Midbrain (tissue), 1 donor: Measurements from ENCODE around the gene VTN.

Source experiments
- DNase-seq: peaks from one replicate; lab custom pipeline; 2025; lab: John Stamatoyannopoulos, UW

Gene VTN, protein sequence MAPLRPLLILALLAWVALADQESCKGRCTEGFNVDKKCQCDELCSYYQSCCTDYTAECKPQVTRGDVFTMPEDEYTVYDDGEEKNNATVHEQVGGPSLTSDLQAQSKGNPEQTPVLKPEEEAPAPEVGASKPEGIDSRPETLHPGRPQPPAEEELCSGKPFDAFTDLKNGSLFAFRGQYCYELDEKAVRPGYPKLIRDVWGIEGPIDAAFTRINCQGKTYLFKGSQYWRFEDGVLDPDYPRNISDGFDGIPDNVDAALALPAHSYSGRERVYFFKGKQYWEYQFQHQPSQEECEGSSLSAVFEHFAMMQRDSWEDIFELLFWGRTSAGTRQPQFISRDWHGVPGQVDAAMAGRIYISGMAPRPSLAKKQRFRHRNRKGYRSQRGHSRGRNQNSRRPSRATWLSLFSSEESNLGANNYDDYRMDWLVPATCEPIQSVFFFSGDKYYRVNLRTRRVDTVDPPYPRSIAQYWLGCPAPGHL

DNA sequence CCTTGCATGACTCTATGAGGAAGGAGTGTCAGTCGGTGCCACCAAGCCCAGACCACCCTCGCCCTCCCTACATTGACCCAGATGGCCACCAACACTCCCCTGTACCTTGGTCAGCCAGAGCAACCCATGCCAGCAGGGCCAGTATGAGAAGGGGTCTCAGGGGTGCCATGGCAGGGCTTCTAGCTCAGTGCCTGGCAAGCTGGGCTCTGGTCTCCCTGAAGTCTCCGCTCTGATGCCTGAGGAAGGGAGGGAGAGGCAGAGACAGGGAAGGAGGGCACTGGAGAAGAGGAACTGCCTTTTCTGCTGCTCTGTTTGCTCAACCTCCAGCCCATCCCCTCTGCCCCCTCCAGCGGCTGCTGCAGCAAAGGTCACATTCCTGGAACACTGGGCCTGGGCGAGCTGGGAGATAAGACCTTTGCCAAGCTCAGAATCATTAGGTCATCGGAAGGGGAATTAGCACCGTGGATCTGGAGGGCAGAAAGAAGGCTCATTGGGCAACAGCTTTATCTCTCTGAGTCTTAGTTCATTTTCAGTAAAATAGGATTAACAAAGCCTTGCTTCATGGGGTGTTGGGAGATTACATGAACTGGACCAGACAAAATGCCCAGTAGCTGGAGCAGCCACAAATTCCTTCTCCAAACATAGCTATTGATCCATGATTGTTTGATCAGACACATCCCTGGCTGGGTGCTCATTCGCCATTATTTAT lies at the start of gene VTN:
VTN (minus strand) TSS at position 273 of the 709 bp plus-strand sequence; CDS start at position 169, 104 bp downstream.
- DNase-seq = no peak

DNA sequence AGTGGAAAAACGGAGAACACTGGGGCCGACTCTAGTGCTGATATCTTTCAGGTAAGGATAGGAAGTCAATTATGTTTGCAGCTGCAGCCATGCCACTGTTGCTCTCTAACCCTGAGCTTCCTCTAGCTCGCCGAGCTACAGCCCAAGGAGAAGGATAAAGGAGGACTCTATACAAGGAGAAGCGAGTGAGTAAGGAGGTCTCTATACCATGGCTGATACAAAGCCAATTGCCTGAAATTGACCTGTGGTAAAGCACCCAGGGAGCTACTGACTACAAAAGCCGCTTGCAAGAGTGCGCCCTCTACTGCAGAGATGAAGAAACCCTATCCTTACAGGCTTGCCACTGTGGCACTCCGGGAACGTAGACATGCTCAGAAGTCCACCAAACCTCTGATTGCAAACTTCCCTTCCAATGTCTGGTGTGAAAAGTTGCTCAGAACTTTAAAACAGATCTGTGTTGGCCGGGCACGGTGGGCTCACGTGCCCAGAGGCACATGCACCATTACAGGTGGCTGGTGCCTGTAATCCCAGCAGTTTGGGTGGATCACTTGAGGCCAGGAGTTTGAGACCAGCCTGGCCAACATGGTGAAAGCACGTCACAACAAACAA lies 46.7 kb upstream of the VTN start:
- DNase-seq = no peak

DNA sequence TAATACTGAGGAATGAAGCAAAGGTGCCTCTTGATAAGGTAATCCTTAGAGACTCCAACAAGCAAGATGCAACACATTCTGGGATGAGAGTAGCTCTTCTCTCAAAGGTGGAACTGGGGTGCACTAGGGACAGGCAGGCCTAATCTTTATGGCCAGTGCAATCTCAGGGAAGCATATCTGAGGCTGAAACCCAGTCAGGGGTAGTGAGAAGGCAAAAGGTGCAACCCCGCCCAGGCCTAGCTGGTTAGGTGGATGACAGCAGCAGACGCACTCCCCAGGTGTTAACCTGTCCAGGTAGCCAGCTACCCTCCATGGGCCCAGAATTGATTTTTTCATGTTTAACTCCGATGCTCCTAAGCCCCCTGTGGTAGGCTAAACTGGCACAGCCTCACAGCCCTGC lies 45.8 kb upstream of the VTN start:
- no peak for DNase-seq

DNA sequence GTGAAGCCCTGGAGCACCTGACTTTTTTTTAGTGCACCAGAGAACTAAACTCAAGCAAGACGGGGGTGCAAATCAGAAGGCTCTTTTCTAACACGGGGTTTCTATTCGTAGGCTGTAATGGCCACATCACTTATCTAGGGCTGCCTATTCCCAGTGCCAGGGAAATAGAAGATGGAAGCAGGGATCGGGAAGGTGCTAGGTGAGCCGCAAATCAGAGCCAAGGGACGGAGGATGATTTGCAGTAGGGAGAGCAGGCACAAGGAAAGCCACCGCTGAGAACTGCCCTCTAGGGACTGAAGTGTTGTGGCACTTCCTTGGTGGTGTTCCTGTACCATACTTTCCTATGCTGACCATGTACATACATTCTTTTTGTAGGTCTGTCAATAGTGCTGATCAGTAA lies 43.7 kb upstream of the VTN start:
- DNase-seq = no peak

DNA sequence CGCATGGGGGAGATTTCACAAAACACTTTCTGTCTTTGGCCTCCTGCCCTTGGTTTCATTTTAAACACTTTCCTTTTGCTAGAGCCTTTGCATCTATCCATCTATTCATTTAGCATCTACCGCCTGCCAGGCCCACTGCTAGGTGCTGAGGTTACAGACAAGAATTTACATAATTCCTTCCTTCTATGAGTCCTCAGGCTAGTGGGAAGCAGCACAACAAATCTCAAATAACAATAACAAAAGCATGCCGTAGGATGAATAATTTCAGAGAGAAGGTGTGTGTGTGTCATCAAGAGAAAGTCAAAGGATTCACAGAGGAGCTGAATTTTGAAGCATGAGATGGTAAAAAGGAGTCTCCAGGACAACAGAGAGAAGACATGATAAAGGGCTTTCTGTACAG lies 42.0 kb upstream of the VTN start:
- no peak for DNase-seq

DNA sequence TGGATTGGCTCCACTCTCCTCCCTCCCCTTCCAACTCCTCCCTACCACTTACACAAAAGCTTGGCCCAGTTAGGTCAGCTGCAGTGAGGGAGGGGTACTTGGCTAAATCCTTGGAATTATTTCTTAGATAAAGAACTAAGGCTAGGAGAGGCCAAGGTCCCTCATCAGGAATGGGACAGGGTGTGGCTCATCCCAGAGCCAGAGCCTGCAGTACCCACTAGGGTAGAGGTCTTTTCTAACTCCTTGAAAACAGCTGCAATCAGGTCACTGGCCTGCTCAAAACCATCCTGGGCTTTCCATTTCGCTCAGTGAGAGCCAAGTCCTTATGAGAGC lies 37.8 kb upstream of the VTN start:
- no peak for DNase-seq

DNA sequence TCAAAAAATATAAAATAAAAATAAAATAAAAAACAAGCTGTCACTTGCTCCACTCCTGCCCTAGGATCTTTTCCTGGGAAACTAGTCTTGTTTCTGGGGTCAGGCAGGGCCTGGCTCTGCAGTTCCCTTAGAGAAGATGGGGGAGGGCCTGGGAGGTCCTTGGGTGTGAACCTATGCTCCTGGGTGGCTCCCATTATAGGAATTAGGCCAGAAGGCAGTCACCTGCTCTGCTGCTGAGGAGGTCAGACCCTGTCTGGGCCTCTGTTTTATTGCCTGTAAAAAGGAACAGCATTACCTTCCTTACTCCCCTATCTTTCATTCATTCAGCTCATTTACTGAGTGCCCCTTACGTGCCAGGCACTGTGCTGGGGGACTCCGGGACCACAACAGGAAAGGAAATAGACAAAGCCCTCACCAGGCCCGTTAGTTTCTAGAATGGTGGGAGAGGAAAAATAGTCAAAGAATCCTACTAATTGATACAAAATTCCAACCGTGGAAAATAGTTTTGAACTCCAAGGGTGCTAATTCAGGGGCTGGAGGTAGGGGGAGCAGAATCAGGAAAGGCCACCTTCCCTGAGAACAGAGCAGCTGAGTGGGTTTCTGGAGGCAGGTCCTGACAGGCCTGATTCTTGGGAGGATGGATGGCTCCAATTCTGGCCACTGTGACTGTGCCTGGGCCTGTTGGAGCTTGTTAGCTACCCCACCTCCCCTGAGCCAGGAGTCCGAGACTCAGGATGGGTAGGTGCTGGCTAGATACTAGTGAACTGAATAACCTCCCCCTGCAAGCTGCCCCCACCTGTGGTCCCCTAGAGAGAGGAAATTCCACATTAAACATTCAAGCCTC lies 37.2 kb upstream of the VTN start:
- DNase-seq = no peak

DNA sequence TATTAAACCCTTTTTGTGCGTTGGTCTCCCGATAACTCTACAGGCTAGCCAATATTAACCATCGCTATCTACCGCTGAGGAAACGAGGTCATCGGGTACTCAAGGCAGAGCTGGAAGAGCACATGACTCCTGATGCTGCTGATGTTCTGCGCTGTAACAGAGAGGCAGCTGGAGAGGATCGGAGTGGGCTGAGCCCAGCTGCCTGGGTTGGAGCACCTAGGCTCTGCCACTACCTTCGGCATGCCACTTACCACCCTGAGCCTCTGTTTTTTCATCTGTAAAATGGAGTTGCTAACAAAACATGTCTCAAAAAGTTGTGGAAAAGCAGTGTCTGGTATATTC lies 36.3 kb upstream of the VTN start:
- DNase-seq = peak; percentile 18

DNA sequence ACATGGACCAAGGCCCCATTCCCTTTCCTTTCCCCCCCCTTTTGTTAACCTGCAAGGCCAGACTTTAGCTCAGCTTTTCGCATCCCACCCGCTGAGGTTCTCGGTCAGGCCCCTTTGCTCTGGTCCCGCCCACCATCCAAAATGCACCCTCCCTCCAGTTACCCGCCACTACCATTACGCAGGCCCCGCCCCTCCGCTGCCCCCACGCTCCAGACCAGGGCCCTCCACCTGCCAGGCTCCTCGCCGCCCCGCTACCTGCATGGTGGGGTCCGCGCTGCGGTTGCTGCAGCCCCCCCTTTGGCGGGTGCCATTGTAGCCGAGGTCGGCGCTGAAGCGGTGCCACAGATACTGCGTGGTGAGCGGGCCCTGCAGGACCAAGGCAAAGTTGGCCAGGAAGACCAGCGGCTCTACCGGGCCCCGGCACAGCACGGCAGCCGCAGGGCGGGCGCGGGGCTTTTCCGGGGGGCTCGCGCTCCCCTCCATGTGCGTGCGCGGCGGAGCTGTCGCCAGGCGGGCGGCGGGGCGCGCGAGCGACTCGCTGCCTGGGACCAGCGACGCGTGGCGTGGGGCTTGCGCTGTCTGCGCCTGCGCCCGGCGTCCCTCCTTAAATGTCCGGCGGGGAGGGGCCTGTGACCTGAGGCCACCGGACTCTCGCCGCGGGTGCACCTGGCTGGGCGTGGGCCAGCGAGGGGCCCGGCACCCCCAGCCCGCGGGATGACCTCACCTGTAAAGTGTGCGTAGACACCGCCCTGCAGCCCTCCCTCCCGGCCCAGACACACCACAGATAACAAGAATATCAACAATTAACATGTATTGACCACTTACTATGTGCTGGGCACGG lies 35.7 kb upstream of the VTN start, which contains the start of gene SLC46A1:
SLC46A1 (minus strand) TSS at position 581 of the 841 bp plus-strand sequence; CDS start at position 483, 98 bp downstream.
- peak; percentile 27 for DNase-seq

DNA sequence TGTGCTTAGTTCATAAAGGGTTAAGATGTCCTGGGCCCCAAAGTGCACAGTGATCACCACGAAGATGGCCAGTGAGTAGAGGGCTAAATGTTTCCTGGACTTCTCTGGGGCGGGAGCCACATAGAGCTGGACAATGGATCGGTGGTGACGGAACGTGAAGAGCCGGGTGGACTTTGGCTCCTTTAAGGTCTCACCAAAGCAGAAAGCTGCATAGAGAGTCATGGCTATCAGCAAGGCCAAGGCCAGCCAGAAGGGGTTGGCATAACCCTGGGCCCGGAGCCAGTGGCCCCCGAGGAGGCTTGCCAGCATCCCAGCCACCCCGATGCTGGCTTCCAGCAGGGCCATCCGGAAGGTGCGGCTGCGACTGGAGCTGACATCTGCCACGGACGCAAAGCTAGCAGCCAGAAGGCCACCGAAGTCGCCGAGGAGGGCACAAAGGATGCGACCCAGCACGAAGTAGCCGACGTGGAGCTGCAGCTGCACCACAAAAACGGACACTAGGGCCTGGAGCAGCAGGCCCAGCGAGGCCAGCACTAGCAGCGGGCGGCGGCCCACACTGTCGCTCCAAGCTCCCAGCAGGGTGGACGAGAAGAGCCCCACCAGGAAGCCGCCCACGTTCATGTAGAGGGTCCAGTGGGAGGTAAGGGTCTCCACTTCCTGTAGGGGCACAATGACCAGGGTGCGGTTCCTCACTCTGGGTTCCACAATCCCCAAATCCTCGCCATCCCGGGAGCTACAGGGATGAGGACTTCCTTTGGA lies 34.9 kb upstream of the VTN start:
- DNase-seq = no peak

DNA sequence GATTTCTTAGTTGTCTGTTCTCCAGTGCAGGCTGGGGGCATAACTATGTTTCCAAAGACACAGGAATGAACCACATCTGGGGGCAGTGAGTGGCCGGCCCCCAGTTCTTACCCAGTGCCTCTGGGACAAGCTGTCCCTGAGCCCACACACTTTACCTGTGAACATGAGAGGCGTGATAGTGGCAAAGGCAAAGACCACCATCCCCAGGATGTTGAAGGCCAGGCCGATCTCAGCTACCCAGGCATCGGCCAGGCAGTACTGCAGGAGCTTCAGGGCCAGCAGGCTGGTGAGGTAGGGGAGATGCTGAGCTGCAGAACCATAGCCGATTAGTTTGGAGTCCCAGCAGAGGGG lies 34.3 kb upstream of the VTN start:
- no peak for DNase-seq

DNA sequence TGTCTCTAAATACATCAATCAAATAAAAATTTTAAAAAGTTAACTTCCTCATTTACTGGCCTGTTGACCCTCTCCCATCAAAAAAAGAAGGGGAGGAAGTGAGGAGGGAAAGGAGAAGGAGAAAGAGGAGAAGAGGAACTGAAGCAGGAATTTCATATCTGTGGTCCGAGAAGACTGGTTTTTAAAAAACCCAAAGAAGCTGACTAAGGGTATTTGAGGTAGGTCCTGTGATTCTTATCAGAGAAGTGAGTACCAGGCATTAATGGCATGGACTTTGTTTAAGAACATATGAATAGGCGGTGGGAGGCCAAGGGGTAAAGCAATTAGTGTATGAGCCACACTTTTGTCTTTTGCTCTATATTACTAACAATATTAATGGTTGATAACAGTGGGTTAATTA lies 33.9 kb upstream of the VTN start:
- DNase-seq = no peak

DNA sequence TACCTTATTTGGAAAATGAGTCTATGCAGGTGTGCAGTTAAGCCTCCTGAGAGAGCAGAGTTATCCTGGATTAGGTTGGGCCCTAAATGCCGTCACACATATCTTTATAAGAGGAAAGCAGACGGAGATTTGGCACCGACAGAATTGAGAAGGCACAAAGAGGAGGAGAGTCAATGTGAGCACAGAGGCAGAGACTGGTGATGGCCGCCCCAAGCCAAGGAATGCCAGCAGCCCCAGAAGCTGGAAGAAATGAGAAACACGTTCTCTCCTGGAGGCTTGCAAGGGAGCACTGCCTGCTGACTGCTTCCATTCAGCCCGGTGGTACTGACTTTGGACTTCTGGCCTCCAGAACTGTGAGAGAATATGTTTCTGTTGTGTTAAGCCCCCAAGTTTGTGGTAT lies 32.7 kb upstream of the VTN start:
- DNase-seq = no peak

DNA sequence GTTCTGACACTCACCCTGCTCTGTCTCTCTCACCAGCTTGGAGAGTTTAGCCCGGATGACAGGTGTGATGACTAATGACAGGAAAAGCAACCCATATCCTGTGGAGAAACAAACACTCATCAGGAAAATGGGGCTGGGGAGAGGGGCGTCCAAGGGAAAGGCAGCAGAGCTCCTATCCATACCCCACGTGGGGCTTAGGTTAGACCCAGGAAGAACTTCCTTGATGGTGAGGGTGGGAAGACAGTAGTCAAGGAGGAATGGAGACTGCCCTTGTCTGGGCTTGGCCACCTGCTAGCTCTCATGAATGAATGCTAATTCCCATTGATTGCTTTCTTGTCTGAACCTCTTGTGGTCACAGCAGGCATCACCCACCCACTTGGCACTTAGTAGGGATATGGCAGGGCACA lies 32.1 kb upstream of the VTN start:
- DNase-seq = no peak

DNA sequence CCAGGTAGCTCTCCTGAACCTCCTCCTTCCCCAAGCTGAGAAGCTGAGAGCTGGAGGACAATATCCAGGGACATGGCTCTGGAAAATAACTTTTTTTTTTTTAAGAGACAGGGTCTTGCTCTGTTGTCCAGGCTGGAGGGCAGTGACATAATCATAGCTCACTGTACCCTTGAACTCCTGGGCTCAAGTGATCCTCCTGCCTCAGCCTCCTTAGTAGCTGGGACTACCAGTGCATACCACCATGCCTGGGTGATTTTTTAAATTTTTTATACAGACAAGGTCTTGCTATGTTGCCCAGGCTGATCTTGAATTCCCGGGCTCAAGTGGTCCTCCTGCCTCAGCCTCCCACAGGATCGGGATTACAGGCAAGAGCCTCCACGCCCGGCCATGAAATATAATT lies 29.7 kb upstream of the VTN start:
- no peak for DNase-seq

DNA sequence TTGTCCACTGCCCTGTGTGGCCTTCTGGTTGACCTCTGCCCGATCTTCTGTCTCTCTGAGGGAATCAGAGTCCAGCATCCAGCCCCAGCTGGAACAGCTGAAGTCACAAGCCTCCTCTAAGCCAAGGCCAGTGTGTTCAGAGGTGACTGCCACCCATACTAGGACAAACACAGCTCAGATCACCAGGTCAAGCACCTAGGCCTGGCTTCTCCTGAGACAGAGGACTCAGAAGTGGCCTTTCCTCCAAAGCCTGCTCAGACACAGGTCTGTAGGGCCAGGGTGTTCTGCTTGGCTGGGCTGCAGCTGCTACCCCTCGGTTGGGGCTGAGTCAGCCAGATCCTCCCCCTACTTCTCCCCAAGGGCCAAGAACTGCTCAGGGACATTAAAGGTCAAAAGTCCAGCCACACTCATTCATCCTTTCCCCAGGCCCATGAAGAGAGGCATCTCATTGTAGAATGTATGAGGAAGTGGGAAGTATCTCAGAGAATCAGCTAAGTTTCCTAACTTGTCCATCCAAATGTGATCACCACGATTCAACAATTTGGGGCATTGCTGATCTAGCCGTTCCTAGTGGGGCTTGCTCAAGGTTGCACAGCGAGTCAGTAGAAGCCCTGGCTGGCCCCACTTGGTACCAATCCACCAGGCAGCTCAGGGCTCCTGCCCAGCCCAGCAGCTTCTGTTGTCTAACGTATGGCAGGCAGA lies 28.3 kb upstream of the VTN start:
- no peak for DNase-seq

DNA sequence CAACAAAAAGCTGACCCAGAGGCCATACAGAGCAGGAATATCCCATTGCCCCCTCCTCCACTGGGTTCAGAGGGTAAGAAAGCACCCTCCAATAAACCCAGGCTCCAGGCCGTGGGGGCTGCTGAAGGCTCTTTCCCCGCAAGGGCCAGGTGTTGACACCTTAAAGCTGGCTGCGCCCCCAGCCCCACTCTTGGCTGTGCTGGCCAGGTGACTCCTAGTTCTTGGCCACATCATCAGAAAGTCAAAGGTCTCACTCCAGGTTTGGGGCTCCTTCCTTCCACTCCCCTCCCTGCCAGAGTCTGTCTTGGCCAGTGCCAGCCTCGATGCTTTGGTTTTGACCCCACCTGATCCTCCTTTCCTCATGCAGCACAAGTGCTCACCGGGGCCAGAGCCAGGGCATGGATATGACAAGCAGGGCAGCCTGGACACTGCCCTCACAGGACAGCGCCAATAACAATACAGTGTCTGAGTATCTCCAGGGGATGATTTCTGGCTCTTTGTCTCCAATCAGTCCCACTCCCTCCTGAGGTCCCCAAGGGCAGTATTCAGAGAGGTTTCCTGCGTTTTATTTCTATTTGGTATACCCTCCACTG lies 27.7 kb upstream of the VTN start:
- DNase-seq = no peak

DNA sequence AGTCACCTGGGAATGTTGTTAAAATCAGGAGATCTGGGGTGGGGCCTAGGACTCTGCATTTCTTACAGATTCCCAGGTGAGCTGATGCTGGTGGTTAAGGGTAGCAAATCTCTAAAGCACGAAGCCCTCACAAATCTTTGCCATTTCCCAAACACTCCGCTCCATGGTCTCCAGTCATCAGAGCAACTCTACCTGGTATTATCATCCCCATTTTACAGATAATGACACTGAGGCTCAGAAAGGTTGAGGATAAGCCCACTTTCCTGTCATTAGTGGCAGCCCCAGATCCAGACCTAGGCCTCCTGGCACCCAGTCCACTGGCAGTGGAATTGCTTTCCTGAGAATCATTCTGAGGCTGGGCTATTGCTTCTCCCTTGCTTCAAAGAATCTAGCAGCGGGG lies 27.2 kb upstream of the VTN start:
- DNase-seq = no peak

DNA sequence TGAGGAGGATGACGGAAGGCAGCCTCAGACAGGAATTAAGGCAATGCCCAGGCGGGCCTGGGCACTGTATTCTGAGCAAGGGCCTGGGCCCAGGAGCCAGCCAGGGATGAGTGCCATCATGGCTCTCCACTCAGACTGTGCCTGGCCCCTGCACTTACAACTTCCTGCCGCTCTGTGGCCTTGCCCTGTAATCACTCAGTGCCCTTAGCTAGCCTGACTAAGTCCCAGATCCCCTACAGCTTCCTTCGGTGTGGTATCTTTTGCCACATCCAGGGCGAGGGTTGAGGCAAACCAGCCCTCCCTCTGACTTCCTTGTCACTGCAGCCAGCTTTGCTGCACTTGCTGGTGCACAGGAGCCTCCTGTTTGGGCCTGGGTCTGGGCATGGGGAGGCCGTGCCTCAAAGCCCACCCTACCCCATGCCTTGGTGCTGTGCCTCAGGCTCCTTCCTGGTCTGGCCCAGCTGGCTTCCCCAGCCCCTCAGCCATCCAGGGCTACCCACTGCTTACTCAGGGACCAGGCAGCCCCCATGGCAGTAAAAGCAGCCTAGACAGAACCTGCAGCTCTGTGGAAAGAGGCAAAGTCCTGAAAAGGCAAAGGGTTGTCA lies 26.6 kb upstream of the VTN start:
- DNase-seq = no peak
